Measurements from ENCODE around the gene IDE. TPM values are rescaled to one million over a fixed set of nuclear protein-coding genes. Genes with fewer than 3 reads are reported as not detected.
A peak's percentile ranks its signal among the peaks of the same experiment; 100 is the strongest.

The IDE gene
- total RNA-seq, 6 experiments from 2014 or later, result 35.4 to 46.5 (median 39.9) TPM

DNA sequence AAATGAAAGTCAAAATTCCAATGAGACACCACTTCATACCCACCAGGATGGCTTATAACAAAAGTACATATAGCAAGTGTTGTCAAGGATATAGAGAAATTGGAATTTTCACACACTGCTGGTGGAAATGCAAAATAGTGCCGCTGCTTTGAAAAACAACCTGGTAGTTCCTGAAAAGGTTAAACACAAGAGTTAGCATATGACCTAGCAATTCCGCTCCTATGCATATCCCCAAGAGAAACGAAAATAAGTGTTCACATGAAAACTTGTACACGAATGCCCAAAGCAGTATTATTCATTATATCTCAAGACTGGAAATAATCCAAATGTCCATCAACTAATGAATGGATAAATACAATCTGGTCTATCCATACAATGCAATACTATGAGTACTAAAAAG is 14.8 kb downstream of the IDE start:
- Mint-ChIP-seq H3K4me1 (ENCODE audit: low read depth) (peaks cover 9% of the 10 kb centered on the region; the same call in 1 of the 2 replicates), H3K36me3 (ENCODE audit: low read depth) (peaks cover 38% of the 10 kb centered on the region), H3K9me3 (peaks cover 9% of the 10 kb centered on the region), H3K27ac (no peak overlapping the region), H3K4me3 (no peak overlapping the region), H3K27me3 (ENCODE audit: insufficient read depth) (no peaks in the 10 kb centered on the region; the same call in 1 of the 2 replicates)
- TF ChIP-seq, protein P1, sequence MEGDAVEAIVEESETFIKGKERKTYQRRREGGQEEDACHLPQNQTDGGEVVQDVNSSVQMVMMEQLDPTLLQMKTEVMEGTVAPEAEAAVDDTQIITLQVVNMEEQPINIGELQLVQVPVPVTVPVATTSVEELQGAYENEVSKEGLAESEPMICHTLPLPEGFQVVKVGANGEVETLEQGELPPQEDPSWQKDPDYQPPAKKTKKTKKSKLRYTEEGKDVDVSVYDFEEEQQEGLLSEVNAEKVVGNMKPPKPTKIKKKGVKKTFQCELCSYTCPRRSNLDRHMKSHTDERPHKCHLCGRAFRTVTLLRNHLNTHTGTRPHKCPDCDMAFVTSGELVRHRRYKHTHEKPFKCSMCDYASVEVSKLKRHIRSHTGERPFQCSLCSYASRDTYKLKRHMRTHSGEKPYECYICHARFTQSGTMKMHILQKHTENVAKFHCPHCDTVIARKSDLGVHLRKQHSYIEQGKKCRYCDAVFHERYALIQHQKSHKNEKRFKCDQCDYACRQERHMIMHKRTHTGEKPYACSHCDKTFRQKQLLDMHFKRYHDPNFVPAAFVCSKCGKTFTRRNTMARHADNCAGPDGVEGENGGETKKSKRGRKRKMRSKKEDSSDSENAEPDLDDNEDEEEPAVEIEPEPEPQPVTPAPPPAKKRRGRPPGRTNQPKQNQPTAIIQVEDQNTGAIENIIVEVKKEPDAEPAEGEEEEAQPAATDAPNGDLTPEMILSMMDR (IDR thresholded peaks at IDR 0.05), result no peak
- DNase-seq, result no peak

DNA sequence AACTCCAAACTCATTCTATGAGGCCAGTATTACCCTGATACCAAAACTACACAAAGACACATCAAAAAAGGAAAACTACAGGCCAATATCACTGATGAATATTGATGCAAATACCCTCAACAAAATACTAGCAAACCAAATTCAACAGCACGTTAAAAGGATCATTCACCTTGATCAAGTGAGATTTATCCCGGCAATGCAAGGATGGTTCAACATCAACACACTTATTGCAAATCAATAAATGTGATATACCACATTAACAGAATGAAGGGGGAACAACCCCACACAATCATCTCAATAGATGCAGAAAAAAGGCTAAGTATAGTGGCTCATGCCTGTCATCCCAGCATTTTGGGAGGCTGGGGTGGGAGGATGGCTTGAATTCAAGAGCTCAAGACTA is 19.9 kb downstream of the IDE start:
- Mint-ChIP-seq H3K36me3 (ENCODE audit: low read depth) (peaks cover 37% of the 10 kb centered on the region), H3K4me3 (no peak overlapping the region)
- no peak for DNase-seq

DNA sequence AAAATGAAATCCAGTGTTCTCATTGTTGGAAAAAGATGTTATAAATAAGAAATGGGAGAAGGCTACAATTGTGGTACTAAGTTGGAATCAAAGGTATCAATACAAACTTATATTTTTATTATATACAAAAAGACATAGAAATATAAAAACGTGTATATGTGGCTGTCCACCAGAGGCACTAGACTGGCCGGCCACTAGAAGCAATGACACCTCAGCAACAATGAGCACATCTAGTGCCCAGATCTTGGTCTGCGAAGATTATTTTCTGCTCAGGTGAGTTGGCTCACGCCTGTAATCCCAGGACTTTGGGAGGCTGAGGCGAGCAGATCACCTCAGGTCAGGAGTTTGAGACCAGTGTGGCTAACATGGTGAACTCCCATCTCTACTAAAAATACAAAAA is 21.6 kb downstream of the IDE start:
- TF ChIP-seq, protein P1 (IDR thresholded peaks at IDR 0.05), result peak; percentile 64
- Mint-ChIP-seq H3K27me3 (ENCODE audit: insufficient read depth) (no peaks in the 10 kb centered on the region), H3K4me3 (no peak overlapping the region), H3K36me3 (ENCODE audit: low read depth) (peaks cover 34% of the 10 kb centered on the region), H3K4me1 (ENCODE audit: low read depth) (no peaks in the 10 kb centered on the region), H3K9me3 (peaks cover 18% of the 10 kb centered on the region), H3K27ac (no peak overlapping the region)
- DNase-seq, result no peak

More for the DNA sequence above, 19.9 kb downstream of the IDE start:
- no peaks in the 10 kb centered on the region for H3K27me3 Mint-ChIP-seq (ENCODE audit: insufficient read depth)
- no peaks in the 10 kb centered on the region for H3K4me1 Mint-ChIP-seq (ENCODE audit: low read depth)
- H3K27ac Mint-ChIP-seq, result no peak overlapping the region
- TF ChIP-seq, protein P1 (IDR thresholded peaks at IDR 0.05), result no peak
- H3K9me3 Mint-ChIP-seq, result peaks cover 18% of the 10 kb centered on the region

DNA sequence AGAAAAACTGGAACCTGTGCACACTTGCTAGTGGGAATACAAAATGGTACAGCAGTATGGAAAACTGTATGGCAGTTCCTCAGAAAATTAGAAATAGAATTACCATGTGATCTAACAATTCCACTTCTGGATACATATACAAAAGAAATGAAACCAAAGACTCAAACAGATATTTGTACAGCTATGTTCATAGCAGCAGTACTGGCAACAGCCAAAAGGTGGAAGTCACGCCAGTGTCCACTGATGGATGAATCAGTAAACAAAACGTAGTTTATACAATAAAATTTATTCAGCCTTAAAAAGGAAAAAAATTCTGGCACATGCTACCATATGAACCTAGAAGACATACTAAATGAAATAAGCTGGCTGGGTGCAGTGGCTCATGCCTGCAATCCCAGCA is 23.0 kb downstream of the IDE start:
- H3K36me3 Mint-ChIP-seq (ENCODE audit: low read depth), result peaks cover 28% of the 10 kb centered on the region
- DNase-seq, result no peak
- no peaks in the 10 kb centered on the region for H3K4me1 Mint-ChIP-seq (ENCODE audit: low read depth)
- H3K27me3 Mint-ChIP-seq (ENCODE audit: insufficient read depth), result no peaks in the 10 kb centered on the region
- no peak overlapping the region for H3K27ac Mint-ChIP-seq
- TF ChIP-seq, protein P1 (IDR thresholded peaks at IDR 0.05), result no peak; the same call in 1 of the 2 replicates
- H3K9me3 Mint-ChIP-seq, result peaks cover 18% of the 10 kb centered on the region
- no peak overlapping the region for H3K4me3 Mint-ChIP-seq

DNA sequence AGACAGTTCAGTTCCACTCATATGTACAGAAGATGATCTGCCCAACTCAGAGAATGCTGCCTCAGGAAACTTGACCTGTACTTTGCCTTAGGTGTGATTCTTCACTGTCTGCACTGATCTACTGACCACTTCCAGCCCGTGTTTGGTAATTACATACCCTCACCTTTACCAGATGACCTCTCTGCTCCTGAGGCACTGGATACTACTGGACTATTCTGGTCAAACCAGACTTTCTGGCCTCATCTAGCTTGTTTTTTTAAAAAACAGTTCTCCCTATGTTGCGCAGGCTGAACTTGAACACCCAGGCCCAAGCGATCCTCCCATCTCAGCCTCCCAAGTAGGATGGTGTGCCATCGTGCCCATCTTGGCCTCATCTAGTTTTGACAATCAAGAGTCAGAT is 26.2 kb downstream of the IDE start:
- Mint-ChIP-seq H3K9me3 (no peaks in the 10 kb centered on the region), H3K4me3 (no peak overlapping the region), H3K27me3 (ENCODE audit: insufficient read depth) (no peaks in the 10 kb centered on the region), H3K27ac (no peak overlapping the region), H3K4me1 (ENCODE audit: low read depth) (peaks cover 15% of the 10 kb centered on the region), H3K36me3 (ENCODE audit: low read depth) (peaks cover 8% of the 10 kb centered on the region)
- TF ChIP-seq, protein P1 (IDR thresholded peaks at IDR 0.05), result no peak
- DNase-seq, result no peak

DNA sequence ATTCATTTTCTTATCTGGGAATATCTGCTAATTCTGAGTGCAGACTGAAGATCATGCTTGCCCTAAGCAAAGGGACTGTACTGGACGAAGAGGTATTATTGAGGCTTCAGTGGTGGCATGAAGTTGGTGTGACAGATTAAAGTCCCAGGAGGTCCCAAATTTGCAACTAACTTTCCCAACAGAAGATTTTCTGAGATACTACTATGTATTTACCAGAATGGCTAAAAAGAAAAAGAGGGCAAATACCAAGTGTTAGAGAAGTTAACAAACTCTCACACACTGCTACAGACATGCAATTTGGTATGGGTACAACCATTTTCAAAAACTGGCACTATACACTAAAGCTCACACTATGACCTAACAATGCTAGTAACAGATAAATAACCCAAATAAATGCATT is 28.3 kb downstream of the IDE start:
- peaks cover 4% of the 10 kb centered on the region; the same call in 1 of the 2 replicates for H3K36me3 Mint-ChIP-seq (ENCODE audit: low read depth)
- DNase-seq, result no peak
- no peaks in the 10 kb centered on the region for H3K27me3 Mint-ChIP-seq (ENCODE audit: insufficient read depth)
- H3K9me3 Mint-ChIP-seq, result no peaks in the 10 kb centered on the region
- no peak overlapping the region for H3K27ac Mint-ChIP-seq
- no peak overlapping the region for H3K4me3 Mint-ChIP-seq
- TF ChIP-seq, protein P1 (IDR thresholded peaks at IDR 0.05), result no peak
- peaks cover 21% of the 10 kb centered on the region for H3K4me1 Mint-ChIP-seq (ENCODE audit: low read depth)
